ENCODE measurements around the gene RNLS.
"Not testable (repeated sequence)": the region's sequence is repeated elsewhere in the genome, so short reads cannot be mapped to it uniquely, and the experiment has no call there.

RNLS gene

DNA sequence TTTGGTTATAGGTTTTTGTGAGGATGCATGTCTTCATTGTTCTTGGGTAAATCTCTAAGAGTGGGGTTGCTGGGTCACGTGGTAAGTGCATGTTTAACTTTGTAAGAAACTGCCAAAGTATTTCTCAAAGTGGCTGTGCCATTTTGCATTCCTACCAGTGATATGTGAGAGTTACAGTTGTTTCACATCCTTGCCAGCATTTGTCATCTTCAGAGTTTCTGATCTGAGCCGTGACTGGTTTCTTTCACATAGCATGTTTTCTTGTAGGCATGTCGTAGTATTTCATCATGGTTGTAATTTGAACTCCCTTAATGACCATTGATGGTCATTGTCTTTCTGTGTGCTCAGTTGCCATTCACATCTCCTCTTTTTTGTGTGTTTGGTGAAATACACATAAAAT, 286.0 kb downstream of the RNLS start:
- no peak for DNase-seq (ENCODE audit: low read depth in 2 of 2)

DNA sequence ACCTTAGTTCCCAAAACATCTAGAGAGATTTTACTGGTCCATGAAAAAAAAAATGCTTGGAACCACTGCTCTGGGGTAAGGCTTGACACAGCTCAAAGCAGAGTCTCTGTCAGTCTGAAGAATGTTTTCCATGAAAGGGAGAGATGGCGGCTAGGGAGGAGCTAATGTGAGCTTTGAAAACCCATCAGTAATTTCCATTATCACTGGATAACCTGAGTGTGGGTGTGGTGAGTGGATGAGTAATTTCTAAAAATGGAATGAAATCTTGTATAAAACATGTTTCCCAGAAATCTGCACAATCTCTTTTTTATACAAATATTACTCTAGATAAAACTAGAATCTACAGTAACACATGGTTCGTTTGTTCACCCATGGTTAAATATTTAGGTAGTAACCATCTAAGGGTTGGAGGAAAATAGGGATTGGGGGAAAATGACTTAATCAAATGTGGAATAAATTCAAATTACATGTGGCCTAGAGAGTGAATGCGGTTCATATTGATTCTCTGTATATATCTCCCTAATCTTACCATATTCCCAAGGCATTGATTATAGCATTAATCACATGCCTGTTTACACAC, 289.4 kb downstream of the RNLS start:
- no peak for DNase-seq (ENCODE audit: low read depth in 2 of 2)

DNA sequence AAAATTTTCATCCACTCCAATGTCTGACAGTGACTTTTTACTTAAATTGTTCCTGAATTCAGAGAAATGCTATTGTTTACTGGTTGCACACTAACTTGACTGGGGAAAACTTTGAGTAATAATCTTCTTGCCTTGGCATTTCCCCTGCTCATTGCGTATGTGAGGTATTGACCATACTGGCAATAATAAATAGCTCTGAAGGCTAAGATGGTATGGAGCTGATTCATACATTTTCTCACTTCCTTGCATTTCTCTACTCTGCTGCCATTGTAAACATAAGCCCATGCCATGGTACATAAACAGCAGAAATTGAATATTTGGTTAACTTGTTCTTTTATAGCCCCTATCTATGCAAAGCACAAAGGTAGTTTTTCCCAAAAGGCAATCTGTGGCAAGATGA, 290.0 kb downstream of the RNLS start:
- DNase-seq (ENCODE audit: low read depth in 2 of 2): no peak

DNA sequence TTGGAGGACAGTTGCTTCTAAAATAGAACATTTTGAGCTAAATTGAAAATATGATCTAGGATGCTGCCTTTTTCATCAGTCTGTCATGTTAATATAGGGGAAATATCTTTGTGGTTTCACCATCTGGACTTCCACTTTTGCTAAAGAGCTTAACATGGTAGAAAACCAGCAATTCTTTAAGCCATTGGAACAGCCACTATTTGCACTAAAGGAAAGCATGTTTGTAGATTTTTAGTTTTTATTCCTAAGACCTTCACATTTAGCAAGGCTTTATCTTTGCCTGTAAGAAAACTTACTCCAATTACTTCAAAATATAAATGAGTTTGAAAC, 291.0 kb downstream of the RNLS start:
- no peak for DNase-seq (ENCODE audit: low read depth in 2 of 2)

DNA sequence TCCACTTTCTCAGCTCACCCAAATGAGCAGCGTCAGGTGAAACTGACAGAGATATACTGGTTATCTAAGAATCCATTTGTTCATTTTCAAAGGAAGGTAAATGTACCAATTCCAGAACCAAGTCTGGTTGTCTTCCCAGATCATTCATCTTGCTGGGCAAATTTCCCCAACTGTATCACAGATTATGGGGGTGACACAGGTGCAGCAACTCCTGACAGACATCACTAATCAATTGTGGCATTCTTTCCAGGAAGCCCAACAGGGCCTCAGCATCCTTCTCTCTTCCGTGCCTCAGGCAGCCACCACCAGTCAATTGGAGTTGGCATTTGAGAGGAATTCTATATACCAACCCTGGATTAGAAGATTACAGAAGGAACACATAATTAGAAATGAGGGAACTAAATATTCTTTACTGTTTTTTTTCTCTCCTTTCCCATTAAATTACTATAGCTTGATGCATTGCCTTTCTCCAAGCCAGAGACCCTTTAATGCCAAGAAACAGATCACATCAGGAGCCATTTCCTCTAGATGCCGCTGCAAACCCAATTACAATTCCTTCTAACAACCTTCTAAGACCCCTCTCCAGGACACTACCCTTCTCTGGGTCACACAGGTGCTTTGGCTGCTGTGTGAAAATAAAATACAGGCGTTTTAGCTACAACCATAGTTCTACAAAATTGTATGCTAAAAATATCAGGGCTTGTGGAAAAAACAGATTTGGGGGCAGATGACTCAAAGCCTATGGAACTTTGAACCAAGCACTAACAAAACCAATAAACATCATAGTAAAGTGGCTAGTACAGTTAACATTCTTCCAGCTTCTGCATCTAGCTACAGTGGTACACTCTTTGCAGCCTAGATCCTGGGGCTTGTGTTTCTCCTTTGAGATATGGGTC, 291.6 kb downstream of the RNLS start:
- no peak for DNase-seq (ENCODE audit: low read depth in 2 of 2)

DNA sequence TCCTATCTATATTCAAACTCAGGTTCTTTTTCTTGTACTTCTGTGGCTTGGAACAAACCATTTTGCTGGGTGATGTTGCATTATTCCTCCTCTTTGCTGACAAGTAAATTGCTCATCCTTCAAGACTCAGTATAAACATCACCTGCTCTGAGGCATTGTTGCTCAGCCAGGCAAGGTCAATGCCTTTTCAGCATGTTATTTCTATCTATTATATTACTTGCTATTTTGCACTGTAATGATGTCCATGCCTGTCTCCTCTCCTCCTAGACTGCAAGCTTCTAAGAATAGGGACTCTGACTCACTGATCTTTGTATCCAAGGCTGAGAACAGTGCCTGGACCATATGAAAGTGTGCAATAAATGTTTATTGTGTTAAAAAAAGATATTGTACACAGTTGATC, 293.8 kb downstream of the RNLS start:
- no peak for DNase-seq (ENCODE audit: low read depth in 2 of 2)

DNA sequence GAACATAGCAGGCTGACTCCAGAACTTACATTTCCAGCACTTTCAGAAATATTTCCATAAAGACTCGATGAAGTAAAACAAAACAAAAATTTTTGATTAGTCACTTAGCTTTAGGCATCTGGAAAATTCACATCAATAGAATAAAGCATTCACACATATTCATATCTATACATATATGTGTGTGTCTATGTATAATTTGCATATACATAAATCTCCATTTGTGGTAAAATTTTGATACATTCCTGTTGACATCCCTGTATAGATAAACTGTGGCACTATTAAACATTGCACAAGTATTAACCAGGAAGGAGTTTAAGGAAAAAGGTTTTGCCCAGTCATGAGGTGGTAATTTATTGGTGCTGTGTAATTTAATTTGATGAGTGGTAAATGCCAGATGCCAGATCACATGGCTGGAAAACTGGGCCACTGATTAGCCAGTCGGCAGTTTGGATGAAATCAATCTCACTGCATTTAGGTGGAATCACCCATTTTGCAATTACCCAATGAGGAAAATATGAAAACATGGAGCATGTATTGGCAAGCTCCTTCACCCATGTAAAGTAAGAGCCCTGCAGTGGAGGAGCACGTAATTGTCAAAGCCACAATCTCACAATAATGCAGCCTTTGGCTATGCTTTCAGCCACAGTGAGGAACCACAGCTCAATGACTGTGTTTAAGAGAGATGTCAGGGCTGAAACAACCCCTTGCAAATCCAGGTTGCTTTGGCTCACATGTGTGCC, 294.6 kb downstream of the RNLS start:
- DNase-seq (ENCODE audit: low read depth in 2 of 2): no peak

DNA sequence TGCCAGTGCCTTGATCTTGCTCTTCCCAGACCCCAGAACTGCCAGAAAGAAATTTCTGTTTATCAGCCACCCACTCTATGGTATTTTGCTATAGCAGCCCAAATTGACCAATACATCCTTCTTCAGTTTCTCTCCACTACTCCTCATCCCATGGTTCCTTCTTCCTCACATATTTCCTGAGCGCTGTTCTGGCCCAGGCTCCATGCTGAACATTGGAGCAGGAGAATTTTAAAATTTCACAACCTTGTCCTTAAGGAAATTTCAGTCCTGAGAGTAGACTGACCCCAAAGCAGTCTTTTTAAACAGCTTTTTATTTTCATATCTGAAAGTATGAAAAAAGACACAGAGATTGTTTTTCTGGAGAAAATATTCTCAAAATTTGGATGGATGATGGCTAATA, 297.1 kb downstream of the RNLS start:
- no peak for DNase-seq (ENCODE audit: low read depth in 2 of 2)

DNA sequence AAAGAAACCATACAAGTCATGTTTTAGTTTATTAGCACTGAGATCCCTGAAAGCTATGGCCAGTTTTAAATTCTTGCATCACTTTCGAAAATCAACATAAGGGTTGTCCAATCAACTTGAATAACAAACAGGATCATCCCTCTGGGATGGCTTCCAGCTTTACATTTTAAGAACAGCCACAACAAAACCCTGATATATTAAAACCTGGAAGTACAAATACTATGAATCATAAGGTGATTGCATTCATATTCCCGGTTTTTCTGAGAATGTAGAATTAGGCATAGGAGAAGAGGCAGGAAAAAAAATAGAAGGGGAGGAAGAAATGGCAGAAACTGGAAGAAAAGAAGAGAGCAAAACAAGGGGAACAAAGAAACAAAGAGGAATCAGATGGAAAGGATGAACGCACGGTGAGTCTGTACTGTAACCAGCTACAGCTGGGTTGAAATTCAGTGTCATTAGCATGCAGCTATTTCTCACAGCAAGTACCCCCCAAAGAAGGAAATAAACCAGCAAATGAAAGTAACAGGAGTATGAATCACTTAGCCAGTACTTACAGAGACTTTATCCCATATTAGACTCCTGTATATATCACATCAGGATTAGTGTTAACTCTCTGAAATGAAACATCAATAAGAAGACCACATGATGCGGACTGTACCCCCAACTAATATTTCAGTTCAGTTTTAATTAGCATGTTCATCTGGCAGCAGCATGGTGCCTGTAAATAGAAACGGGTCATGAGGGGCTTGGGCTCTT, 301.3 kb downstream of the RNLS start:
- no peak for DNase-seq (ENCODE audit: low read depth in 2 of 2)

DNA sequence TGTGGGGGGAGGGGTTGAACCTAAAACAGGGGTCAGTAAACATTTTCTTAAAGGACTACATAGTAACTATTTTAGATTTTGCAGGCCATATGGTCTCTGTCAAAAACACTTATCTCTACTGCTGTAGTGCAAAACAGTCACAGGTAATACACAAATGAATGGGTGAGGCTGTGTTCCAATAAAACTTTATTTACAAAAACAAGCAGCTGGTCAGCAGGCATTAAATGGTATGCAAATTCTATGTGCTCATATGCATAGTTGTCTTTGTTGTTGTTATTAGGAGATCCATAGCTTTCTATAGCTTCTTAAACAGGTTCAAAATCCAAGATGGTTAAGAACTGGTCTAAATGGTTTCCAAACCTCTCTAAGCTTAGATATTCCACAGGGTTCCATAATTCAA, 302.6 kb downstream of the RNLS start:
- DNase-seq (ENCODE audit: low read depth in 2 of 2): no peak

DNA sequence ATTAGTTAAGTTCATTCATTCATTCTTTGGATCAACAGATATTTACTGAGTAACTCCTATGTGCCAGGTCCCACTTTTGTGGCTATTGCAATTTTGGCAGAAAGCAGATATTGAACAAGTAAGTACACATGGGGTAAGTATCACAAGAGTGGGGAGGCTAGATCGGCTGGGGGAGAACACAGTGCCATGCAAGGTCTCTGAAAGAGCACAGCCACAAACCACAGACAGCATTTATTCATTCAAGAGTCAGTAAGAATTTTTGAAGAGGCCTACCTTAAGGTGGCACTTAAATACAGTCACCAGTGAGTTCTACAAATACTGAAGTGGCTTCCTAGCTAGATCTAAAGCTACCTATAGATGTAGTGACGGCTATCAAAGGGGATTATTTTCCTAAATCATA, 304.2 kb downstream of the RNLS start:
- DNase-seq (ENCODE audit: low read depth in 2 of 2): no peak

DNA sequence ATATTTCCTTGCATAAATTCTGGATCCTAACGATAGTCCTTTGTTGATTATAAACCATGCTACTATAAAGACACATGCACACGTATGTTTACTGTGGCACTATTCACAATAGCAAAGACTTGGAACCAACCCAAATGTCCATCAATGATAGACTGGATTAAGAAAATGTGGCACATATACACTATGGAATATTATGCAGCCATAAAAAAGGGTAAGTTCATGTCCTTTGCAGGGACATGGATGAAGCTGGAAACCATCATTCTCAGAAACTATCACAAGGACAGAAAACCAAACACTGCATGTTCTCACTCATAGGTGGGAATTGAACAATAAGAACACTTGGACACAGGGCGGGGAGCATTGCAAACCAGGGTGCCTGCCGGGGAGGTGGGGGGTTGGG, 306.2 kb downstream of the RNLS start:
- not testable (repeated sequence) for DNase-seq (ENCODE audit: low read depth in 2 of 2)

DNA sequence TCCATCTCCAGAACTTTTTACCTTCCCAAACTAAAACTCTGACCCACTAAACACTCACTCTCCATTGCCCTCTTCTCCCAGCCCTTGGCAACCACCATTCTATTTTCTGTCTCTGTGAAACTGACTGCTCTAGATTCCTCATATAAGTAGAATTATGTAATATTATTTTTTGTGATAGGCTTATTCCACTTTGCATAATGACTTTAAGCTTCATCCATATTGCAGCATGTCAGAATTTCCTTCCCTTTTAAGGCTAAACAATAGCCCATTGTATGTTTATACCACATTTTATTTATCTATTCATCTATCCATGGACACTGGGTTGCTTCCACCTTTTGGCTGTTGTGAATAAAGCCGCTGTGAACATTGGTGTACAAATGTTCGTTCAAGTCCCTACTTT, 308.8 kb downstream of the RNLS start:
- DNase-seq (ENCODE audit: low read depth in 2 of 2): no peak

DNA sequence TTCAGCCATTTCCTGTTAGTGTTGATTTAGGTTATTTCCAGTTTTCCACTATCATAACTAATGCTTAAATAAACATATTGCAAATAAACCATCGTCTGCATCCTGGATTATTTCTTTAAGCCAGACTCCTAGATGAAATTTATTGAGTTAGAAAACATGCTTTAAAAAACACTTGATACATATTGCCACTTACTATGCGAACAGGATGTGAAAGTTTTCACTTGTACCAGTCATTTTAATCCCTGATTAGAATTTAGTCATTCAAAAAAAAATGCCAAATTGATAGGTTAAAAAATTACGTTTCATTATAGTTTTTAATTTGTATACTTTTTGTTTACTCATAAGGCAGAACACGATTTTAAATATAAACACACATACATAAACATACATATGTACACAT, 309.6 kb downstream of the RNLS start:
- DNase-seq (ENCODE audit: low read depth in 2 of 2): no peak

DNA sequence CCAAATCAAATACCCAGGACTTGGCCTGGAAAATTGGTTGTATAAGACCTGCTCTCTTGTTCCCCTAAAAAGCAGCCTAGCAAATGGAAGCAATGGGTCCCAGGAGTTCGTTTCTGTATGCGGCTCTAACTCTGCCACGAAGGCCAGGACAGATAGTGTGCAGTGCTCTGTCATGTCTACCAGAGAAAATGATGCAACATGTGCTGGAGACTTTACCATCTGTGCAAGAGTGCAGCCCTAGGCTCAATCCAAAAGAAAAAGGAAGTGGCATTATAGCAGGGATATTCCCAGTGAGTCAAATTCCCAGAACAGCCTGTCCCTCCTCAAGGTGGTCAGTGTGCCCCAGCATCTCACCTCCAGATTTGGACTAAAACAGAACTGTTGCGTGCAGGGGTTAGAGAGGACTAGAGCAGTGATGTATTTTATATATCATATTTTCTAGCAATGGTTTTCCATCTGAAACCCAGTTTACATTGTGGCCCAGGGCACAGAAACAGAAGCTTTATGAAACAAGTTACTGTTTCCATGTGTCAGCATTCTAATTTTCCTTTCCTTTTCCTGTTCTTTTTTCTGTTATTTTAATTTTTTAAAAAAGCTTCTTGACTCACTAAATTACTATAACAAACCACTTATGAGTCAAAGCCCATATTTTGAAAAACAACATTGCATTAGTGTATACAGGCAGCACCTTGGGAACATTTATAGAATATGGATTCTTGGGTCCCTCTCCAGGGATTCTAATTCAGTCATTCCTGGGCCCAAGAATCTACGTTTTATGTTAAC, 311.2 kb downstream of the RNLS start:
- no peak for DNase-seq (ENCODE audit: low read depth in 2 of 2)

DNA sequence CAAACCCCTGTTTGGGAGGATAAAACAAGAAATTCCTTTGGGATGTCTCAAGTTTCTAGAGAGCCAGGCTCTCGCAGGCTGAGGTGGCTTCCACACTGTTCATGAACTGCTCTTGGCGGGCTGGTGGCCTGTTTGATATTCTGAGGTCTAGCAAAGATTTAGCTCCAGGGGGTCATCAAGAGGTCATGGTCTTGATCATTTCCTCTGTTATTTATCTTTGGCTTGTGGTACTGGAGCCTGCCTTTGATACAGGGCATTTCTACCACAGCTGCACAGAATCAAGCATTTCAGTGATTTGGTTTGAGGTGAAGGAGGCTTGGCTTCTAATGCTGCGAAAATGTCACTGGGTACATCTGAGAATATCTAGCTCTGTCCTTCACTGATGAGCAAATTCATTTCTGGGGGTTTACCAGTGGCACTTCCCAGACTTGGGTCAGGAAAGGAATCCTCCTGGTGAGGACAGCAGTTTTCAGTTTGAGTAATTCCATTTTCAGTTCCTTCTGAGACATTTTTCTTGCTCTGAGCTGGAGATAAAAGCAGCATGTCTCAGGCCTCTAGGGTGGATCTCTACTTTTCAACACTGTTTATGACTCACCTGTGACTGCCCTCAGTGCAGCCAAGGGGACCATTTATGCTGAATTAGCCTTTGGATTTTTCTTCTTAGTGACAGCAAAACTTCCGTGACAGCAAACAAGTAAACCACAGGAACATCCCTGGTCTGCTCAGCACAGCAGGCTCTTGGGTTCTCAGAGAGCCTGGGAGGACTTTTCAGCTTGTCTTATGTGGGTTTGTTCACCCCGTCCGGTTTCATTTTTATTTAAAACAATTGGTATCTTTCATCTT, 312.0 kb downstream of the RNLS start:
- DNase-seq (ENCODE audit: low read depth in 2 of 2): peak in 1 of 2 donors; percentile 45

DNA sequence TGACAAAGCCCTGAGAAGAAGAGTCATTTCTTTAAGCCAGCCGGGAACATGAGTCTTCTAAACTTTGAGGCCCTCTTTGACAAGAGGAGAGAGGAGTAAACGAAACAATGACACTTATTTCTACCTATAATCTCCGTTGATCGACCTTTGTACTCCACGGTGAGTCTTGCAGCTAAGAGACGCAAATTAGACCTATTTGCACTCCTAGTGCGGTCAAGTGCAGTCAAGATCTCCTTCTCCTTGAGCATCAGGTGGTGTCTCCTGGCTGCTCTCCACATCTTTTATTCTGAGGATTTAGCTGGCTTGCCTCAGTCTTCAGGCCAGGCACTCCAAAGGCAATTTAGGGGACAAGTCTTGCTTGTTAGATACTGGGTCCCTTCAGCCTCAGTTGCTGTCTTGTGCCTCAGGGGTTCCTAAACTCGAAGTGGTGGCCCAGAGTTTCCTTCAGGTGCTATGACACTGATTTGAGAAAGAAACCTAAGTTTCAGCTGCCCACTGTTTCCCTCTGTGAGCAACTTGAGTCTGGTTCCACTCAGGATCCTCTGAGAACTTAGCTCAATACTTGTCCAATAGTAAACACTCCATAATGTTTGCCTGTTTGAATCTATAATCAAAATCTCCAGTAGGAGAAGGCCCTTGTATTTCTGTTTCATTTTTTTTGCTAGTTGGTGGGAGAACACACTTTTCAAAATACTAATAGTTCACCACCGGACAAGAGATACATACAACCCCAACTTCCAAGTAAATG, 312.9 kb downstream of the RNLS start:
- no peak for DNase-seq (ENCODE audit: low read depth in 2 of 2)

DNA sequence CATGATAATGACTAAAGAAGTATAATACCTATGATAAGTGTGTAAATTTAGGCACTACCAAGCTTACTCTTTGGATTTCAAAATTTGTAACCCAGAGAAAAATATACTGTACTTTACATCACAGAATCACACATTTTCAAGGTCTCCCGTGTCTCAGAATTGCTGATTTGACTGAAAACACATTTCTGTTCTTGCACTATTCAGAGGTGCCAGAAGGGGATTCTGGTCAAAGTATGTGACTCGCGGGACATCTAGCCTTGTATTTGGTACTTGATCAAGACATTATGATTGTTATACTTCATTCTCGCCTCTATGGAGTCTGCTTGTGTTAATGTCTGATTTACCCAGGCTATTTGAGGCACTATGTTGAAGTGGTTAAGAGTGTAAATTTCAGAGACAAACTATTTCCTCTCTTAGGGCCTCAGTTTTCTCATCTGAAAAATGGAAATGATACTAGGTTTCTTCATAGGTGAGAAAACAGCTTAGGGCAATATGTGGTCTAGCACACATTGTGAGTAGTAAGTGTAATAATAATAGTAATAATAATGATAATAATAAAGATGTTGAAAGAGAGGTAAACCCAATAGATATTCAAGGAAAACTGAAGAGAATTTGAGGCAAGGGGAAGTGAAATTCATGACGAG, 320.4 kb downstream of the RNLS start:
- no peak for DNase-seq (ENCODE audit: low read depth in 2 of 2)

DNA sequence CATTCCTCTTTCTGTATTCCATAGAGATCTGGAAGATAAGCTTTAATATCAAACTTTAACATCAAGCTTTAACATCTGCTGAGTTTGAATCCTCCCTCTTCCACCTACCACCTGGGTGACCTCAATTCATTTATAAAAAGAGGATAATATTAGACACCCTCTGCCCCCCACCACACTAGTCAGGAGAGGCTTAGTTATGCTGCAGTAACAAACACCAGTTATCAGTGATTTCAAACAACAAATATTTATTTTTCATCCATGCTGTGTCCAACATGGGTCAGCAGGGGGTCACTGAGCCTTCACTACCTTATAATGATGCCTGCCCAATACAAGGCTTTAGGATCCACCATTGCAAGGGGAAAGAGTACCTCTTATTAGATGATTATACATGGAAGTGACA, 322.0 kb downstream of the RNLS start:
- no peak for DNase-seq (ENCODE audit: low read depth in 2 of 2)
